ENCODE data around the gene GVQW3.

GVQW3 gene

DNA sequence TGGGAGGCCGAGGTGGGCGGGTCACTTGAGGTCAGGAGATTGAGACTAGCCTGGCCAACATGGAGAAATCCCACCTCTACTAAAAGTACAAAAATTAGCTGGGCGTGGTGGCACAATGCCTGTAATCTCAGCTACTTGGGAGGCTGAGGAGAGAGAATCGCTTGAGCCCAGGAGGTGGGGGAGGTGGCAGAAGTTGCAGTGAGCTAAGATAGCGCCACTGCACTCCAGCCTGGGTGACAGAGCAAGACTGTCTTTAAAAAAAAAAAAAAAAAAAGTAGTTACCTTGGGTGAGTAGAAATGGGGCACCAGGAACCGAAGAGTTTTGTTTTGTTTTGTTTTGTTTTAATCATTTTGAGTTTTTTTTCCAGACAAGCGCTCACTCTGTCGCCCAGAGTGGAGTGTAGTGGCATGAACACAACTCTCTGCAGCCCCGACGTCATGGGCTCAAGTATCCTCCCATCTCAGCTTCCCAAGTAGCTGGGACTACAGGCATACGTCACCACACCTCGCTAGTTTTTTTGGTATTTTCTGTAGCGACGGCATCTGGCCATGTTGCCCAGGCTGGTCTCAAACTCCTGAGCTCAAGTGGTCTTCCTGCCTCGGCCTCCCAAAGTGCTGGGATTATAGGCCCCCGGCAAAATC is 16.0 kb upstream of the GVQW3 start:
- DNase-seq (ENCODE audit: low spot score in 2 of 2): no peak
- ATAC-seq (replicated peaks; ENCODE audit: extremely low read depth, poor library complexity, severe bottlenecking): no peak
- Mint-ChIP-seq H3K9me3 (no peaks in the 10 kb centered on the region), H3K4me3 (no peak overlapping the region), H3K27me3 (no peaks in the 10 kb centered on the region), H3K4me1 (peaks cover 36% of the 10 kb centered on the region), H3K27ac (ENCODE audit: low read depth) (no peak overlapping the region), H3K36me3 (ENCODE audit: insufficient read depth) (peaks cover 23% of the 10 kb centered on the region)

DNA sequence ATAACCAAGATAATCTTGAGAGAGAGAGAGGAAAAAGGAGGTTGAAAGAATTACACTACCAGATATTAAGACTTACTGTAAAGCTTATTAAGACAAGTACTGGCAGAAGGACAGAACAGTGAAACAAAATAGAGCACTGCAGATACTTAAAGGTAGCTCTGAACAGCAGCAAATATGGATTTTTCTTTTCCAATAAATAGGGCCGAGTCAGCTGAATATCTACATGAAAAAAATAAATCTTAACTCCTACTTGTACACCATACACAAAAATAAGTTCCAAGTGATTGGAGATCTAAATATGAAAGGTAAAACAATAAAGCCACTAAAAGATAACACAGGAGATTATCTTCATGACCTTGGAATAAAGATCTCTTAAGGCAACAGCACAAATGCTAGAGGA is 12.6 kb upstream of the GVQW3 start:
- Mint-ChIP-seq H3K27me3 (no peaks in the 10 kb centered on the region), H3K27ac (ENCODE audit: low read depth) (peak overlapping the region; percentile 64), H3K36me3 (ENCODE audit: insufficient read depth) (peaks cover 16% of the 10 kb centered on the region), H3K9me3 (no peaks in the 10 kb centered on the region), H3K4me1 (peaks cover 47% of the 10 kb centered on the region), H3K4me3 (no peak overlapping the region)
- ATAC-seq (replicated peaks; ENCODE audit: extremely low read depth, poor library complexity, severe bottlenecking) (no peak), DNase-seq (ENCODE audit: low spot score in 2 of 2) (no peak)

DNA sequence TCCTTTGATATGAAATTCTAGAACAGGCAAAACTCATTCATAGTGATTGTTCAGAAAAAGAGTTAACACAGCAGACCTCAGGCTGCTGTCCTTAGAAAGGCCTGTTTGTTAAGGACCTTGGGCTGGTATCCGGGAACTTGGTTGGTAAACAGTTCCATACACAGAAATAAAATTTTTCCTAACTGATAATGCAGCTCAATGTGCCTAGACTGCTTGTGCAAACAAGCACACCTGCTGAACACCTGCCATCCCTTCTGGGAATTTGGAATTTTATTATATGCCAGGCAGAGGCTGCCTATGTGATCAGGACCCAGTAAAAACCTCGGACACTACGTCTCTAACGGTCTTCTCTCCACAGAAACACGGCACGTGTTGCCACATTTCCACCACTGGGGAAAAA is 11.7 kb upstream of the GVQW3 start:
- H3K9me3 Mint-ChIP-seq: no peaks in the 10 kb centered on the region
- ATAC-seq (replicated peaks; ENCODE audit: extremely low read depth, poor library complexity, severe bottlenecking): no peak
- H3K27ac Mint-ChIP-seq (ENCODE audit: low read depth): no peak overlapping the region
- no peak for DNase-seq (ENCODE audit: low spot score in 2 of 2)
- H3K4me1 Mint-ChIP-seq: peaks cover 52% of the 10 kb centered on the region
- H3K36me3 Mint-ChIP-seq (ENCODE audit: insufficient read depth): peaks cover 10% of the 10 kb centered on the region
- H3K27me3 Mint-ChIP-seq: no peaks in the 10 kb centered on the region
- no peak overlapping the region for H3K4me3 Mint-ChIP-seq

DNA sequence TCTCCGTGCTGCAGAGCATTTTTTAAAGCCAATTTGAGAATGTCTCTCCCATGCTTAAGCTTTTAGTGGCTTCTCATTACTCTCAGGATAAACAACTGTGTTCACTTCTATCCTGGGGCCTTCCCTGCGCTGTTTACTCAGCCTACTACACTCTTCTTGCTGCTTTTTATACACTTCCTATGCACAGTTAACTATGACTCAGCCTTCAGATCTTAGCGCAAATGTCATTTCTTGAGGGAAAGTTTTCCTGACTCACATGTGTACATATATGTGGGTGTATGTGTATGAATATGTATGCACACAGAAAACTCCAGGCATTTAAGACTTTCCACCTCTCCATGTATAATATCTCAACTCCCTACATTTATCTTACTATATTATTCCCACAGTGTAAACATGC is 10.0 kb upstream of the GVQW3 start:
- peak overlapping the region; percentile 3 for H3K27ac Mint-ChIP-seq (ENCODE audit: low read depth)
- DNase-seq (ENCODE audit: low spot score in 2 of 2): no peak
- H3K4me3 Mint-ChIP-seq: no peak overlapping the region
- H3K27me3 Mint-ChIP-seq: no peaks in the 10 kb centered on the region
- peaks cover 1% of the 10 kb centered on the region for H3K36me3 Mint-ChIP-seq (ENCODE audit: insufficient read depth)
- ATAC-seq (replicated peaks; ENCODE audit: extremely low read depth, poor library complexity, severe bottlenecking): no peak
- H3K9me3 Mint-ChIP-seq: no peaks in the 10 kb centered on the region
- H3K4me1 Mint-ChIP-seq: peaks cover 57% of the 10 kb centered on the region

DNA sequence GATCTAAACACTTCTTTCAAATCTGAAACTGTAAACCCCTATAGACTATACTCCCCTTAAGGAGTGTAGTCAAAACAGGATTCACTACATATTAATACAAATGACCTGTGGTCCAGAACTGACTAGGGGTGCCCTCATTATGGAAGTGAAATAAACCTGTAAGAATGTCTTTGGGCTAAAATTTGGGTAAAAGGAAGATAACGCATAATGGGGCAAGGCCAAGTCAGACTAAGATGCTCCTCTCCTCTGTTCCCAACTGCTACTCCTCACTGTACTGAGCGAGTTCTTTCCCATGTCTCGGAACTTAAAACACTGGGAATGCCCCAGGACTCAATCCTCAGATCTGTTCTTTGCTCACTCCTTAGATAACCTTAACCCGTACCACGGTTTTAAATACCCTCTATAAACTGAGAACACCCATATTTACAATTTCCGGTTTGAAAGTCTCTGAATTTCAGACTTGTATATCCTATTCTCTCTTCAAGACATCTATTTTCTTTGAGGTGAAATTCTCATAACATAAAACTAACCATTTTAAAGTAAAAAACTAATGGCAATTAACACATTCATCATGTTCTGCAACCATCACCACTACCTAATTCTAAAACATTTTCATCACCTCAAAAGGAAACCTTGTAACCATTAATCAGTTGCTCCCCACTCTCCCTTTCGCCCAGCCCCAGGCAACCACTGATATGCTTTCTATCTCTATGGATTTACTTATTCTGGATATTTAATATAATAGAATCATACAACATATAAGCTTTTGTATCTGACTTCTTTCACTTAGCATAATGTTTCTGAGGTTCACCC is 4.2 kb upstream of the GVQW3 start:
- DNase-seq (ENCODE audit: low spot score in 2 of 2) (no peak), ATAC-seq (replicated peaks; ENCODE audit: extremely low read depth, poor library complexity, severe bottlenecking) (no peak)
- Mint-ChIP-seq H3K9me3 (no peaks in the 10 kb centered on the region), H3K27ac (ENCODE audit: low read depth) (peak overlapping the region; percentile 84), H3K4me3 (peak overlapping the region; percentile 9), H3K4me1 (peaks cover 62% of the 10 kb centered on the region), H3K36me3 (ENCODE audit: insufficient read depth) (peaks cover 9% of the 10 kb centered on the region), H3K27me3 (no peaks in the 10 kb centered on the region)

DNA sequence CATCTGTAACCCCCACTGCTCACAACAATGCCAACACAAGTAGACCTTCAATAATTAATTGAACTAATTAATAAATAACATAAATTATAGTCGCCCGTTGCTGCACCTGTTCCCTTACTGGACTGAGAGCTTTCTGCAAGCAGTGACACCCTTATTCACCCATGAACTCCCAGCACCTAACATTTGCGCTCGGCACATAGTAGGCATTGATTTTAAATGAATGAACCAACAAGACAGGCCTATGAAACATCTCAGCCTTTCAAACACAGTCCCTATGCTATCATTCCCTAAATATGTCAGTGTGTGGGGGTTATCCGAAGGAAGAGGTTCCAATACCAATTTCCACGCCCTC is 1.3 kb upstream of the GVQW3 start:
- Mint-ChIP-seq H3K36me3 (ENCODE audit: insufficient read depth) (peaks cover 11% of the 10 kb centered on the region), H3K4me3 (peak overlapping the region; percentile 93), H3K9me3 (no peaks in the 10 kb centered on the region), H3K4me1 (peaks cover 71% of the 10 kb centered on the region), H3K27me3 (no peaks in the 10 kb centered on the region), H3K27ac (ENCODE audit: low read depth) (peak overlapping the region; percentile 37)
- ATAC-seq (replicated peaks; ENCODE audit: extremely low read depth, poor library complexity, severe bottlenecking): no peak
- no peak for DNase-seq (ENCODE audit: low spot score in 2 of 2)

DNA sequence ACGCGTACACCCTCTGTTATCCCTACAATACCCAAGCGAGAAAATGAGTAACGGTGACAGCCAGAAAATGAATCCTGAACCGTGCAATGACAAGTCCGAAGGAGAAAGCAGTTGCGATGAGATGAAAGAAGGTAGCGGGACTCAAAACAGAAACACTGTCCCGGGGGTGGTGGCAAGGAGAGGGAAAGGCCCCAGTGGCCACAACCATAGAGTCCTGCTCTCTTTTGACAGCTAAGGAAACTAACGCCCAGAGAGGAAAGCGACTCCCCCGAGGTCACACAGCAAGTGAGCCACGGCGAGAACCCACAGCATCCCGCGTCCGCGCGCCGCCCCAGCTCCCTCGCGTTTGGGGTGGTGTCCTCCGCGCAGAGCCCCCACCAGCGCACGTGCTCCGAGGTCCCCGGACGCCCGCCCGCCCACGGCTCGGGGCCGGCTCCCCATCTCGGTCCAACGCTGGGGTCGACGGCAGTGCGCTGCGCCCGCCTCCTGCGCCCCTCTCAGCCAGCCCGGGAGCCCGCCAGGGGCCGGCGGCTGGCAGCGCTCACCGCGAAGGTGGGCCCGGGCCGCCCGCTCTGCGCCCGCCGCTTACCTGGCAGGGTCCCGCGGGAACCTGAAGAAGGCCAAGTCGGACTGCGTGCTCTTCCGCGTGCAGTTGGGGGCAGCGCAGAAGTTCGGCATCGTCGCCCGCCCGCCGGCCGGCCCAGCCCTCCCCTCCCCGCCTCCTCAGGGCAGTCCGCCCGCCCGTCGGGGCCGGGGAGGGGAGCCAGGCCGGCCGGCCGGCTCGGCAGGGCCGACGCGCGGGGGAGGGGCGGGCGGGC is 755 bp upstream of the GVQW3 start:
- H3K4me1 Mint-ChIP-seq: peaks cover 68% of the 10 kb centered on the region
- H3K27me3 Mint-ChIP-seq: no peaks in the 10 kb centered on the region
- ATAC-seq (replicated peaks; ENCODE audit: extremely low read depth, poor library complexity, severe bottlenecking) (peak; percentile 40), DNase-seq (ENCODE audit: low spot score in 2 of 2) (peak; percentile 37 to 48)
- H3K9me3 Mint-ChIP-seq: no peaks in the 10 kb centered on the region
- peak overlapping the region; percentile 93 for H3K4me3 Mint-ChIP-seq
- H3K27ac Mint-ChIP-seq (ENCODE audit: low read depth): peak overlapping the region; percentile 37
- peaks cover 11% of the 10 kb centered on the region for H3K36me3 Mint-ChIP-seq (ENCODE audit: insufficient read depth)

DNA sequence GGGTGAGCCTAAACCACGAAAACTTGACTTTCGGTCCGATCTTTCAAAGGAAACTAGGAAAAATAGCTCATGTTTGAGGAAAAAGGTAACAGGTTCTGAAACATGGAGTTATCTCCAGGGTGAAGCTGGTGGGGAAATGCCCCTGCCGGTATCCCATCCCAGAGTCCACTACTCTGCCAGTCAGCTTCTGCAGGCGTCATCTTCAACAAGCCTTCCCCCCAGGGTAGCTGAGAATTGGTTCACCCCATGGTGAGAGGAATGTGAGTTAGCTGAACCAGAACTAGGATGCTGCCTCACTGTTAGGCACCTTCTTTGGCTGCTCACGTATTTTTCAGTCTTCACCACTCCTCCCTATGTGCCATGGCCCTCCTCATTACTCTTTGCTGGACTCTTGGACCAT is 1.1 kb downstream of the GVQW3 start:
- no peaks in the 10 kb centered on the region for H3K9me3 Mint-ChIP-seq
- H3K36me3 Mint-ChIP-seq (ENCODE audit: insufficient read depth): peaks cover 11% of the 10 kb centered on the region
- H3K4me1 Mint-ChIP-seq: peaks cover 51% of the 10 kb centered on the region
- peak overlapping the region; percentile 90 for H3K4me3 Mint-ChIP-seq
- ATAC-seq (replicated peaks; ENCODE audit: extremely low read depth, poor library complexity, severe bottlenecking) (no peak), DNase-seq (ENCODE audit: low spot score in 2 of 2) (no peak)
- no peaks in the 10 kb centered on the region for H3K27me3 Mint-ChIP-seq
- no peak overlapping the region for H3K27ac Mint-ChIP-seq (ENCODE audit: low read depth)

- H3K27me3 Mint-ChIP-seq: no peaks in the 10 kb centered on the region
- DNase-seq (ENCODE audit: low spot score in 2 of 2) (no peak), ATAC-seq (replicated peaks; ENCODE audit: extremely low read depth, poor library complexity, severe bottlenecking) (no peak)
- H3K9me3 Mint-ChIP-seq: no peaks in the 10 kb centered on the region
- peaks cover 26% of the 10 kb centered on the region for H3K4me1 Mint-ChIP-seq
- H3K36me3 Mint-ChIP-seq (ENCODE audit: insufficient read depth): peaks cover 8% of the 10 kb centered on the region
- no peak overlapping the region for H3K27ac Mint-ChIP-seq (ENCODE audit: low read depth)
- no peak overlapping the region for H3K4me3 Mint-ChIP-seq
These were observed 4.8 kb downstream of the GVQW3 start for GRCh38 chr11:76385903-76386302.

GRCh38 chr11:76388408-76388807 is 7.3 kb downstream of the GVQW3 start:
- peaks cover 5% of the 10 kb centered on the region for H3K4me1 Mint-ChIP-seq
- ATAC-seq (replicated peaks; ENCODE audit: extremely low read depth, poor library complexity, severe bottlenecking) (no peak), DNase-seq (ENCODE audit: low spot score in 2 of 2) (no peak)
- no peaks in the 10 kb centered on the region for H3K36me3 Mint-ChIP-seq (ENCODE audit: insufficient read depth)
- no peak overlapping the region for H3K4me3 Mint-ChIP-seq
- no peaks in the 10 kb centered on the region for H3K9me3 Mint-ChIP-seq
- no peak overlapping the region for H3K27ac Mint-ChIP-seq (ENCODE audit: low read depth)
- no peaks in the 10 kb centered on the region for H3K27me3 Mint-ChIP-seq

GRCh38 chr11:76391021-76391420 is 9.9 kb downstream of the GVQW3 start:
- Mint-ChIP-seq H3K36me3 (ENCODE audit: insufficient read depth) (no peaks in the 10 kb centered on the region), H3K27ac (ENCODE audit: low read depth) (no peak overlapping the region), H3K4me3 (no peak overlapping the region), H3K27me3 (no peaks in the 10 kb centered on the region), H3K4me1 (no peaks in the 10 kb centered on the region), H3K9me3 (no peaks in the 10 kb centered on the region)
- DNase-seq (ENCODE audit: low spot score in 2 of 2): no peak
- ATAC-seq (replicated peaks; ENCODE audit: extremely low read depth, poor library complexity, severe bottlenecking): no peak

DNA sequence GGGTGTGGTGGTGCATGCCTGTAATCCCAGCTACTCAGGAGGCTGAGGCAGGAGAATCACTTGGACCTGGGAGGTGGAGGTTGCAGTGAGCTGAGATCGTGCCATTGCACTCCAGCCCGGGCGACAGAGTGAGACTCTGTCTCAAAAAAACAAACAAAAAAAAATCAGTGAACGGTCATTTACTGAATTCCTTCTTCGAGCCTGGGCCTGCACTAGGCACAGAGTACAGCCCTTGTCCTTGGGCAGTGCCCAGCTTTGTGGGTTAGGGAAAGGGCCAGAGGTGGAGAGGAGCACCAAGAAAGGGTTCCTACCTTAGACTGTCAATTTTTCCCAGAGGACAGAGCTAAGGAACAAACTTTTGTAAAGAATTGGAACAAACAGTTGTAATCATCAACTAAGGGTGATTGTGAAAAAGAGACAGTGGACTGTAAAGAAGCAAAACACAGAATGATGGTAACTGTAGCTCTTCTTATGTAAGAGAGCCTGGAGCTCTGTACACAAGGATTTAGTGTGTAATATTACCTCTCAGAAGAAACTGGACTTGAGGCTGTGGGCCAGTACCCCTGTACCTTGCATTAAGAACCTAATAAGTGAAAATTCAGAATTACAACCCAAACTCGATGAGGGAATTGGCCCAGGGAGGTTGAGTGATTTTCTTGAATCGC is 10.8 kb downstream of the GVQW3 start:
- Mint-ChIP-seq H3K27ac (ENCODE audit: low read depth) (no peak overlapping the region), H3K4me3 (no peak overlapping the region), H3K9me3 (no peaks in the 10 kb centered on the region), H3K4me1 (no peaks in the 10 kb centered on the region), H3K27me3 (no peaks in the 10 kb centered on the region), H3K36me3 (ENCODE audit: insufficient read depth) (no peaks in the 10 kb centered on the region)
- DNase-seq (ENCODE audit: low spot score in 2 of 2): no peak
- ATAC-seq (replicated peaks; ENCODE audit: extremely low read depth, poor library complexity, severe bottlenecking): no peak
